Activated T-cell treated with anti-CD3 and anti-CD28 coated beads for 48 hours (primary cell): ENCODE results near the gene OR2C3.
"Not testable (repeated sequence)": the region's sequence is repeated elsewhere in the genome, so short reads cannot be mapped to it uniquely, and the experiment has no call there.

Source experiments
- DNase-seq: peaks from one replicate; pipeline ENCODE4 v3.0.0-alpha.2; 2020; ENCODE audit warnings: low read depth

The OR2C3 gene

DNA sequence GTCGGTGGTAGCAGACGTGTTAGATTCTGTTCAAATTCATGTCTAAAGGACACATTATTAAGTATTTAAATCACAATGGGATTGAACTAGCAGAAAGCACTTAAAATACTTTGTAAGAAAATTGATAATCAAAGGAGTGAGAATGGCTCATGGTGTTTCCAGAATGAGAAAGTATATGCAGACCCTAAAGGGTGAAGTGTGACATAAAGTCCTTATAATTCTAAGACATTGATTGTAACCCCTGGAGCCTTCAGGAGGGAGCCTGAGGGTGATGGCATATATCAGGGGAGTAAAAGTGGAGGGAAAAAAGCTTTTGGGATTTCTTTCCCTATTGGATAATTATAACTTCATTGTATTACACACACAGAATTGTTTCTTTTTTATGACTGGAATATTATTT, at the start of gene OR2C3:
OR2C3 (minus strand) TSS at position 101 of the 400 bp plus-strand sequence. CDS start 3,929 bp downstream, outside the sequence.
- DNase-seq, result no peak

DNA sequence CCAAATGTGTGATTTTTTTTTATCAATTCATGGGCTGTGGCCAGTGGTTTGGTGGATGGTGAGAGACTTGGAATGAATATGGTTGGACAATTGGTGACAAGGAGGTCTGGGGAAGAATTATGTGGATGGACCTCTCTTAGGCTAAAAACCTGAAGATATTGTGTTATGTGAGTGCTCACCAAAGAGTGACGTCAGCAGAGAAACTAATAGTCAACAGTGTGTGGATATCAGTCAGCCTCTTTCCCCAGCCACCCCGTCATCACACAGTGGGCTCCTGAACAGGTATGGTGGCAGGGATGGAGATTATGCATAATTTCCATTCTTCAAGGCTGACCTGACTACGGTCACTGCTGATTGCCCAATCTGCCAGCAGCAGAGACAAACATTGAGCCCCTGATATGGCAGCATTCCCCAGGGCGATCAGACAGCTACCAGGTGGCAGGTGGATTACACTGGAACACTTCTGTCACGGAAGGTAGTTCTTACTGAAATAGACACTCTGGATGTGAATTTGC, 42.8 kb upstream of the OR2C3 start:
- DNase-seq, result no peak

DNA sequence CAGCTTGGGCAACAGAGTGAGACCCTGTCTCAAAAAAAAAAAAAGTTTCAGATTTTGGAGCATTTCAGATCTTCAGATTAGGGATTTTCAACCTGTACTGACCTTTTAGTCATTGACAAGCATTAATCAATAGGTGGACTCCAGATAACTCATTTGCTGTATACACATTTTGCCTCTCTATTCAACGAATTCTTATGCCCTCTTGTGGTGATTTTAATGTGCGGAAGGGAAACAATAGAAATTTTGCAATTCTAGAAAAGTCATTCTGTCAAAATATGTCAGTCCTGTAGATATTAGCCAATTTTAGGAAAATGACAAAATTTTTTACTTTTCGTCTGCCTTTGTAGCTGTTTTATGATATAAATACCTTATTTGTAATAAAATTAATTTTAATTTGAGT, 40.3 kb upstream of the OR2C3 start:
- no peak for DNase-seq

DNA sequence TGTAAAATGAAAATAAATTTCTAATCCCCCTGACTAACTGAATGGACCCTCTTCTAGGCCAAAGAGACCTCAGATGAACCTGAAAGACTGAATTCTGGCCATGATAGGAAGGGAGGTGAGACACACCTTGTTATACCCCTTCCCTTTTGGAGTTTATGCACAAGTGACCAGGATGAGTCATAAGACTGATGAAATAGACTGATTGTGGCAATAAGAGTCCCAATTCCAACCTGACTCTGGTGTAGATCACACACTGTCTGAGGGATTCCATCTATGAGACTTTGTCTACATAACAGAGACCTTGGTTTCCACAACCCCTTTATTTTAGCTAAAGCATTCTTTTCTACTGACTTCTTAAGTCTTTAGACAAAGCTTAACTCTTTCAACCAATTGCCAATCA, 38.4 kb upstream of the OR2C3 start:
- no peak for DNase-seq

GRCh38 chr1:247574236-247574635, 38.0 kb upstream of the OR2C3 start:
- no peak for DNase-seq

GRCh38 chr1:247562198-247562597, 26.0 kb upstream of the OR2C3 start:
- DNase-seq, result no peak

GRCh38 chr1:247561711-247562110, 25.5 kb upstream of the OR2C3 start:
- DNase-seq, result no peak

- no peak for DNase-seq
Measured at GRCh38 chr1:247557926-247558674, 21.9 kb upstream of the OR2C3 start.

DNA sequence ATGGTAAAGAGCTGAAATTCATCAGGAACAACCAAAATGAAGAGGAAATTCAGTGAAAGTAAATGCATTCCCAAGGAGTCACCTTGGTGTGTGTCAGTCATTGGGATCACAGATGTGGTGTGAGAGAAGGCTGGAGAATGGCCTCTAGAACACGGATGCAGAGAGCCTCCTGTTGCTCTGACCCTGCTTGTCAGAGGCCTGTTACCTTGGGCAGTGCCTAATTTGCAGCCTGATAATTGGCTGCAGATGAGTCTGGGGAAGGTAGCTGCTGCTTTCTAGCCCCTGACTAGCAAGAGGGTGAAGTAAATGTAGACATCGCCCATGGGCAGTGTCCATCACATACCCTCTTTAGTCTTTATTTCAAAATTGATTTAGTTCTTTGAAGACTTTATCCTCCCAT, 16.0 kb upstream of the OR2C3 start:
- no peak for DNase-seq

DNA sequence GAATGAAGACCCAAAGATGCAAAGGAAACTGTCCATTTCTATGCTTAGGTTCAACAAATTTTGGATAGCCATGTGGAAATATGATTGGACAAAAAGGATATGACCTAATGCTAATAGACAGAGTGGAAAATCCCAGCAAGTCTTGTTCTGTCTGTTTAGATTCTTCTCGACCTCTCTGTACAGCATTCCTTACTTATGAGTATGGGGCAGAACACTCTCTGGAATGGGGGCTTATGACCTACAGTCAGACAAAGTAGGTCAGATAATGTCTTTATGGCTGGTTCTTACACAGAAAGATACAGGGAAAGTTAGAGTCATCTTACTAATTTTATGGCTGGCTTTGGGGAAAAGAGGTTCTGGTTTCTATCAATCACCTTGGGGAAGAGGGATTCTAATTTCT, 15.5 kb upstream of the OR2C3 start:
- DNase-seq, result no peak

GRCh38 chr1:247548769-247549182, 12.5 kb upstream of the OR2C3 start, which contains the start of gene GCSAML:
Gene GCSAML (plus strand): TSS chr1:247549134. CDS start chr1:247549192, 58 bp downstream.
- DNase-seq, result no peak

- no peak for DNase-seq
Measured at GRCh38 chr1:247548092-247548491, 11.9 kb upstream of the OR2C3 start.

- DNase-seq, result no peak
Measured at GRCh38 chr1:247542811-247543210, 6.6 kb upstream of the OR2C3 start.

GRCh38 chr1:247540581-247540980, 4.3 kb upstream of the OR2C3 start:
- no peak for DNase-seq

DNA sequence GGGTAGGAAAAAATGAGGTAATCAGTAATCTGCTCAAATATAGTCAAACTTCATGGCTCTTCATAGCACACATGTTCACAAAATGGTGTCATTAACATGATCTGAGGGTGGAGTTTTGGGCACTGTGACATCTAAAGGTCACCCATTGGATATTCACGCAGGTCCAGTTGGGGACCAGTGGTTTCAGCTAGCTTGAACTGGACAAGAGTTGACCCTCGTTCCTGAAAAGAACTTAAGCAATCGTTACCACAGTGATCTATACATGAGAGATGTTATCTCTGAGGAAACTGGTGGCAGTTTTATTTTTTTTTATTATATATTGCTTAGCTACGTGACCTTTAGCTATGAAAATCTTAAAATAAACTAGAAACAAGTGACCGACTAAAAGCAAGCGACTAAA, 3.0 kb upstream of the OR2C3 start:
- no peak for DNase-seq

DNA sequence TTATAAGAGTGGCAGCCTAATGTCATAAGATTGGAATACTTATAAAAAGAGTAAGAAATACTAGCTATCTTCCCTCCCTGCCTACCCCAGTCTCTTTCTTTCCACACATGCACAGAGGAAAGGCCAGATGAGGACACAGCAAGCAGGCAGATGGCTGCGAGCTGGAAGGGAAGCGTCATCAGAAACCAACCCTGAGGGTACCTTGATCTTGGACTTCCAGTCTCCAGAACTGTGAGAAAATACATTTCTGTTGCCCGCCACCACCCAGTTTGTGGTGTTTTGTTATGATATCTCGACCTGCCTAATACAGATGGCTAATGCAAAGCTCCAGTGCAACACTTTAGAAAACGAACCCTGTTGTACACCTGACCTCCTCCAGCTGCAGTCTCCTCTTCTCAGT, 2.3 kb upstream of the OR2C3 start:
- no peak for DNase-seq

DNA sequence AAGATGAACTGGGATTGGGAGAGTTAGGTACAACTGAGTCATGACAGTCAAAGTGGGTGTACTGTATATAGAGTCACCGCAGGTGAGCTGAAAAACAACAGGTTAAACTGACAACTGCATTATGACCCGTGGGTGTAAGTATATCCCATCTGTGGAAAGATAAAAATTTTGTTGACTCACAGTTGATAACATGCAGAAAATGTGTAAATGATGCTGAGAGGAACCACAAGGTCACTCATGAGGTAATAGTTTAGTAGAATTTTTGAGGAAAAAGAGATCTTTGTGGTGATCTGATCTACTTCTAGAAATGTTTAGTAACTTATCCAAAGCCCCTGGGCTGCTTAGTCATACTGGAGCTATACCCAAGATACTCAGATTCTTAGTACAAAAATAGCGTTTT, 838 bp downstream of the OR2C3 start:
- no peak for DNase-seq

GRCh38 chr1:247531937-247532336, 4.3 kb downstream of the OR2C3 start:
- DNase-seq, result no peak

GRCh38 chr1:247530785-247531184, 5.5 kb downstream of the OR2C3 start:
- no peak for DNase-seq

DNA sequence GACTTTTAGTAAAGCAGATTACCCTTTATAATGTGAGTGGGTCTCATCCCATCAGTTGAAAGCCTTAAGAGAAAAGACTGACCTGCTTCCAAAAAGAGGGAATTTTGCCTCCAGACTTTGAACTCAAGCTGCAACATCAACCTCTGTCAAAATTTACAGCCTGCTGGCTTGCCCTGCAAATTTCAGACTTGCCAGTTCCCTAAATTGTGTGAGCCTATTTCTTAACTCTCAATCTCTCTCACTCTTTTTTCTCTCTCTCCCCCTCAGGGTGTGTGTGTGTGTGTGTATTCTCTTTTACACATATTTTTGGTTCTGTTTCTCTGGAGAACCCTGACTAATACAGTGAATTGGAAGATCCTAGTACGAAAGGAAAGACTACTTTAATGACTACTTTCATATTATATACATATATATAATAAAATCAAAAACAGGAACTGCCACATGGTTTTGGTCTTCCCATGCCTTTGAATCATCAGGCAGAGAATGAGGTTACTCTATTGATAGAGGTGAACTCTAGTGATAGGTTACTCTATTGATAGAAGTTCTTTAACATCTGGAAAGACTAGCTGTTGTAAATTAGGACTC, 6.4 kb downstream of the OR2C3 start:
- no peak for DNase-seq

DNA sequence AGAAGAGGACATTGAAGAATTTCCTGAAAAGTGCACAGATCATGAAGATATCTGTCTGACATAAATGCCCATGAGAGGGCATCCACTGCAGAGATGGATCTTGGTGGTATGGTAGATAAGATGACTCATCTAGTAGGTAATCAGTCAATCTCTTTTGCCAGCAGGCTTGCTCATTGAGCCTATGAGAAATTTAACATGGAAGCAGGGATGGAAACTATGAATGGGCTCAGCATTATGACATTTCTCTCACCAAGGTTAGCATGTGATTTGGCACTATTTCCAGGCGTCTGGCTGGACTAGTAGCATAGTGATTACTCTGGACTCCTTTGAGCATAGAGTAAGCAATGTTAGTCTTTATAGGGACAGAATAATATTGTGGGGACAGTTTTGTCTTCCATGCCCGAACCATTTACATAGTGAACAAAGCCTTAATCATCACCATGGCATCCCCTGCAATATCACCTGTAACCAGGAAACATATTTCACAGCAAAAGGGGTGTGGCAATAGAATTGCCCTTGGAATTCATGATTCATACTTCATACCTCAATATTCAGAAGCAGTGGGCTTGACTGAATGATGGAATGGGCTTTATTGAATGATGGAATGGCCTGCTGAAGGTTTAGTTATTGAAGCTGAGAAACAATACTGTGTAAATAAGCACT, 7.3 kb downstream of the OR2C3 start:
- DNase-seq, result no peak

- DNase-seq, result not testable (repeated sequence)
Measured at GRCh38 chr1:247521886-247522285, 14.4 kb downstream of the OR2C3 start.

DNA sequence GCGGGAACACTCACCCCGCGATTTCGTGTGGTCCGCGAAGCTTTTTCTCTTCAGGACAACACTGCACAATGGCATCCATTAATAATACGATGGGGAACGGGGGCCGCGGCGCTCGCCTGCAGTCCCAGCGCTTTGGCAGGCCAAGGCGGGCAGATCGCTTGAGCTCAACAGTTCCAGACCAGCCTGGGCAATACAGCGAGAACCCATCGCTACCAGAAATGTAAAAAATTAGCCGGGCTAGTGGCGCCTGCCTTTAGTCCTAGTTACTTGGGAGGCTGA, 17.7 kb downstream of the OR2C3 start:
- no peak for DNase-seq
